Liver (tissue), 9 donors: ENCODE results near the gene COL5A1. TPM values are rescaled to one million over a fixed set of nuclear protein-coding genes. Genes with fewer than 3 reads are reported as not detected.
A peak's percentile ranks its signal among the peaks of the same experiment; 100 is the strongest.

Experiments used
- DNase-seq: peaks from one replicate; pipeline ENCODE4 v3.0.0-alpha.2; 2017; ENCODE audit warnings: low spot score
- H3K27ac ChIP-seq, 2 donors: one replicate each; pipeline ENCODE4 v1.7.0; 2013; ENCODE audit warnings: inconsistent platforms in 2 of 2, low read length in 2 of 2, control low read depth in 1 of 2, low read depth in 1 of 2, mild to moderate bottlenecking in 1 of 2
- H3K27me3 ChIP-seq, 4 donors: one replicate each; pipeline versions ENCODE4 v1.6.1 to v1.7.0; 2013; ENCODE audit warnings: low read length in 3 of 4, inconsistent platforms in 1 of 4, mild to moderate bottlenecking in 1 of 4, moderate library complexity in 1 of 4; ENCODE audit not compliant: control insufficient read depth in 4 of 4, insufficient read depth in 4 of 4
- H3K36me3 ChIP-seq, 4 donors: one replicate each; pipeline versions ENCODE4 v1.6.1 to v1.7.0; 2013; ENCODE audit warnings: low read length in 3 of 4, mild to moderate bottlenecking in 3 of 4, low read depth in 1 of 4, moderate library complexity in 1 of 4; ENCODE audit not compliant: control insufficient read depth in 4 of 4, insufficient read depth in 3 of 4
- H3K4me1 ChIP-seq, 4 donors: one replicate each; pipeline versions ENCODE4 v1.6.1 to v1.7.0; 2013; ENCODE audit warnings: low read length in 3 of 4, mild to moderate bottlenecking in 3 of 4, moderate library complexity in 1 of 4; ENCODE audit not compliant: control insufficient read depth in 4 of 4, insufficient read depth in 4 of 4
- H3K4me3 ChIP-seq, 3 donors: one replicate each; pipeline versions ENCODE4 v1.6.1 to v1.7.0; 2013; ENCODE audit warnings: low read length in 3 of 3, control low read depth in 1 of 3, low read depth in 1 of 3, mild to moderate bottlenecking in 1 of 3
- H3K9ac ChIP-seq, 2 donors: one replicate each; pipeline ENCODE4 v1.7.0; 2013; ENCODE audit warnings: low read length in 2 of 2, mild to moderate bottlenecking in 2 of 2, moderate library complexity in 2 of 2, control low read depth in 1 of 2, low read depth in 1 of 2
- H3K9me3 ChIP-seq, 4 donors: one replicate each; pipeline versions ENCODE4 v1.6.1 to v1.7.0; 2013; ENCODE audit warnings: low read length in 3 of 4; ENCODE audit not compliant: control insufficient read depth in 4 of 4
- EGR1 ChIP-seq, 2 donors: IDR thresholded peaks; 2 replicates each; pipeline ENCODE4 v1.6.1; 2016 to 2018; ENCODE audit warnings: antibody characterized with exemption in 2 of 2, low read depth in 2 of 2
- JUND ChIP-seq, 2 donors: IDR thresholded peaks; 2 replicates each; pipeline ENCODE4 v1.6.1; 2016; ENCODE audit warnings: antibody characterized with exemption in 2 of 2
- NR2F2 ChIP-seq: IDR thresholded peaks from 2 replicates; pipeline ENCODE4 v1.6.1; 2016; ENCODE audit warnings: antibody characterized with exemption
- RAD21 ChIP-seq, 2 donors: IDR thresholded peaks; 2 replicates each; pipeline ENCODE4 v1.6.1; 2016; ENCODE audit warnings: antibody characterized with exemption in 2 of 2, mild to moderate bottlenecking in 2 of 2
- REST ChIP-seq: IDR thresholded peaks from 2 replicates; pipeline ENCODE4 v1.6.1; 2016; ENCODE audit warnings: antibody characterized with exemption, mild to moderate bottlenecking
- RXRA ChIP-seq, 2 donors: IDR thresholded peaks; 2 replicates each; pipeline ENCODE4 v1.6.1; 2017 to 2018; ENCODE audit warnings: antibody characterized with exemption in 2 of 2, mild to moderate bottlenecking in 1 of 2
- ZBTB33 ChIP-seq: IDR thresholded peaks from 2 replicates; pipeline ENCODE4 v1.6.1; 2016; ENCODE audit warnings: antibody characterized with exemption
- WGBS: extraction: QIAGEN DNeasy Blood & Tissue Kit; methylation state at CpG from one replicate; pipeline ENCODE4 v1.1.7; 2013; 5-methylcytosine and 5-hydroxymethylcytosine counted together
- polyA plus RNA-seq, 2 donors: library from polyadenylated mRNA; stranded (reverse) in 1 of 2; unstranded in 1 of 2; fragments of 200-250 nt in 1 of 2; fragments of >200 nt in 1 of 2; fragmentation: Nextera tagmentation in 1 of 2; extraction: Ambion mirVana in 1 of 2; gene quantifications; one replicate each; pipeline versions ENCODE4 v1.2.1 to v1.2.3, GENCODE V29; 2013 to 2015
- total RNA-seq, 2 donors: library from RNA; depleted of rRNA; stranded (reverse); fragments of >200 nt; gene quantifications; one replicate each; pipeline ENCODE4 v1.2.3, GENCODE V29; 2014
- donor health status: healthy.
- donor health status: healthy.
- donor health status: healthy.
- donor health status: healthy.
- donor health status: healthy.

Gene COL5A1
- total and polyA plus RNA-seq, 4 donors, result 0.67 to 15.6 (median 11.2) TPM

GRCh38 chr9:134644725-134645606 lies 3.4 kb downstream of the COL5A1 start:
- peak overlapping the region; percentile 59 to 65 for H3K27ac ChIP-seq
- H3K4me3 ChIP-seq, result no peak overlapping the region
- no peaks in the 10 kb centered on the region for H3K9me3 ChIP-seq
- H3K36me3 ChIP-seq, result no peaks in the 10 kb centered on the region
- peak in 1 of 2 donors; percentile 9 for TF ChIP-seq RXRA (IDR thresholded peaks at IDR 0.05)
- TF ChIP-seq JUND (IDR thresholded peaks at IDR 0.05), result peak in 1 of 2 donors; percentile 31
- no peak for TF ChIP-seq RAD21 (IDR thresholded peaks at IDR 0.05)
- TF ChIP-seq REST, result no peak
- TF ChIP-seq NR2F2, result peak; percentile 36
- TF ChIP-seq ZBTB33, result no peak
- no peak for TF ChIP-seq EGR1 (IDR thresholded peaks at IDR 0.05; ENCODE audit: low read depth in 2 of 2)
- H3K9ac ChIP-seq, result no peak overlapping the region
- H3K4me1 ChIP-seq, result peaks cover 3 to 12% (median 8%) of the 10 kb centered on the region in 4 donors
- DNase-seq, result no peak
- 57% methylated on average over 22 of the region's 22 CpGs for WGBS
- H3K27me3 ChIP-seq, result peaks cover 0 to 4% (median 0%) of the 10 kb centered on the region in 4 donors

GRCh38 chr9:134645607-134646365 lies 4.2 kb downstream of the COL5A1 start:
- H3K4me1 ChIP-seq, result peaks cover 3 to 12% (median 8%) of the 10 kb centered on the region in 4 donors
- no peaks in the 10 kb centered on the region for H3K9me3 ChIP-seq
- H3K36me3 ChIP-seq, result no peaks in the 10 kb centered on the region
- 50% methylated on average over 9 of the region's 9 CpGs for WGBS
- no peak overlapping the region for H3K4me3 ChIP-seq
- H3K9ac ChIP-seq, result no peak overlapping the region
- peaks cover 0 to 4% (median 0%) of the 10 kb centered on the region in 4 donors for H3K27me3 ChIP-seq
- no peak for TF ChIP-seq REST
- peak overlapping the region; percentile 59 to 65 for H3K27ac ChIP-seq
- DNase-seq, result no peak
